ENCODE results near the gene ADM5.

The ADM5 gene, protein sequence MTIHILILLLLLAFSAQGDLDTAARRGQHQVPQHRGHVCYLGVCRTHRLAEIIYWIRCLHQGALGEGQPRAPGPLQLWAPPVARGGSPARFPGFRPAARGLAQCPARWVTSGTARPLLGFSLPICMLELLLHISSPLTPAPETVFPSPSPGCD

GRCh38 chr19:49689133-49690078, at the start of gene ADM5:
TSS of gene ADM5 (plus strand) at chr19:49689594. CDS start at chr19:49689838, 244 bp downstream.
- DNase-seq: peak; percentile 49

GRCh38 chr19:49640113-49640898, 49.1 kb upstream of the ADM5 start, which contains the start of gene RRAS:
TSS of gene RRAS (minus strand) at chr19:49640143. CDS start at chr19:49640098, 45 bp downstream.
- peak; percentile 99 for DNase-seq

GRCh38 chr19:49641688-49642491, 47.5 kb upstream of the ADM5 start, which contains the start of gene SCAF1:
TSS of gene SCAF1 (plus strand) at chr19:49642209. CDS start at chr19:49645027, 2,818 bp downstream.
- DNase-seq: peak; percentile 98

GRCh38 chr19:49642492-49643035, 46.8 kb upstream of the ADM5 start:
- DNase-seq: no peak

DNA sequence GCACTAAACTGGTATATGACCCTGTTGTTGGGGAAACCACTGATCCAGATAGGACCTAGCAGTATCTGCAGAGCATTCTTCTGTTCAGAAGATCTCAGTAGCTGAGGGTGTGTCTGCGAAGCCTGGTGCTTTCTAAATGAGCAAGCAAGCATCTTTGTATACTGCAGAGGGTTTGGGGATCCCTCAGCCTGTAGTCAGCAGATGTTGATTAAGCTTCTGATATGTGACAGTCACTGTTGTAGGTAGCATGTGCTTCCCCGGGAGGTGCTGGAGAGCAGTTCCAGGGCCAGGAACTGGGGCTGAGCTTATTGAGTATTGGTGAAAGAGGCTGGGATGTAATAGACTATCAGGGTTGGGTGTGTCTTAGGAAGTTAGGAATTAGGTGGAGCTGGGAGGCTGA, 45.9 kb upstream of the ADM5 start:
- DNase-seq: no peak

- DNase-seq: no peak
Measured at GRCh38 chr19:49645592-49645991, 43.8 kb upstream of the ADM5 start.

GRCh38 chr19:49645995-49646394, 43.4 kb upstream of the ADM5 start:
- no peak for DNase-seq

DNA sequence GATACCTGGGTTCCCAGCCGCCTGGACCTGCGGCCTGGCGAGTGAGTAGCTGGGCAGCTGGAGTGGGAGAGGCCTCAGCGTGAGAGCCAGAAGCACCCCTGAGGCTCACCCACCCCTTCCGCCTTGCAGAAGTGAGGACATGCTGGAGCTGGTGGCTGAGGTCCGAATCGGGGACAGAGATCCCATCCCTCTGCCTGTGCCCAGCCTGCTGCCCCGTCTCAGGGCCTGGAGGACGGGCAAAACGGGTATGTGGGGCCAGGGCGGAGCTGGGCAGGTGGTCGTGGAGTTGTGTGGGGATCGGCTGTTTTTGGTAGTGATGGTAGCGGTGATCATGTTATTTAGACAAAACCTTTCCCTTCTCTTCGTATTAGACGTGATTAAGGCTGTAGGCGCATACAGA, 42.8 kb upstream of the ADM5 start:
- DNase-seq: no peak

- no peak for DNase-seq
Measured at GRCh38 chr19:49651029-49651819, 38.2 kb upstream of the ADM5 start.

GRCh38 chr19:49651820-49652550, 37.4 kb upstream of the ADM5 start:
- DNase-seq: no peak

DNA sequence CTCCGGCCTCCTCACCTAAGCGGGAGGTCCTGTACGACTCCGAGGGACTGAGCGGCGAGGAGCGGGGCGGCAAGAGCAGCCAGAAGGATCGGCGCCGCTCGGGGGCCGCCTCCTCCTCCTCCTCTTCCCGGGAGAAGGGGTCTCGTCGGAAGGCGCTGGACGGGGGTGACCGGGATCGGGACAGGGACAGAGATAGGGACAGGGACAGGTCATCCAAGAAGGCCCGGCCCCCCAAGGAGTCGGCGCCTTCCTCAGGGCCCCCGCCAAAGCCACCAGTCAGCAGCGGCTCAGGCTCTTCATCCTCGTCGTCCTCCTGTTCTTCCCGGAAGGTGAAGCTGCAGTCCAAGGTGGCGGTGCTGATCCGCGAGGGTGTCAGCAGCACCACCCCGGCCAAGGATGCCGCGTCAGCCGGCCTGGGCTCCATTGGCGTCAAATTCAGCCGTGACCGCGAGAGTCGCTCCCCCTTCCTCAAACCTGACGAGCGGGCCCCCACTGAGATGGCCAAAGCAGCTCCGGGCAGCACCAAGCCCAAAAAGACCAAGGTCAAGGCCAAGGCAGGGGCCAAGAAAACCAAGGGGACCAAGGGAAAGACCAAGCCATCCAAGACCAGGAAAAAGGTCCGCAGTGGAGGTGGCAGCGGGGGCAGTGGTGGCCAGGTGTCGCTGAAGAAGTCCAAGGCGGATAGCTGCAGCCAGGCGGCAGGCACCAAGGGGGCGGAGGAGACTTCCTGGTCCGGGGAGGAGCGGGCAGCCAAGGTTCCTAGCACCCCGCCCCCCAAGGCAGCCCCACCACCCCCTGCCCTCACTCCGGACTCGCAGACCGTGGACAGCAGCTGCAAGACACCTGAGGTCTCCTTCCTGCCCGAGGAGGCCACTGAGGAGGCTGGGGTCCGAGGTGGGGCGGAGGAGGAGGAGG, 36.6 kb upstream of the ADM5 start:
- no peak for DNase-seq

- no peak for DNase-seq
Measured at GRCh38 chr19:49653466-49653806, 36.0 kb upstream of the ADM5 start.

DNA sequence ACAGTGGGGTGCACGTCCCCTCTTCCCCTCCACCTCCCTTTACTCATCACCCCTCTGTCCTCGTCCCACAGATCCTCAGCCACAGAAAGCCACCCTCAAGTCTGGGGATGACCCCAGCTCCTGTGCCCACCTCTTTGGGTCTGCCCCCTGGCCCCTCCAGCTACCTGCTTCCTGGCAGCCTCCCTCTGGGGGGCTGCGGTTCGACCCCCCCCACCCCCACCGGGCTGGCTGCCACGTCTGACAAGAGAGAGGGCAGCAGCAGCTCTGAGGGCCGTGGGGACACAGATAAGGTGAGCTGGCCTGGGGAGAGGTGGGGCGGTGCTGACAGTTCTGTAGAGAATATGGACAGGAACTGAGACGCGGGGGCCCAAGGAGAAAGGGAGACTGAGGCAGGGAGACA, 34.8 kb upstream of the ADM5 start:
- DNase-seq: no peak

- no peak for DNase-seq
Measured at GRCh38 chr19:49655570-49656455, 33.6 kb upstream of the ADM5 start.

- no peak for DNase-seq
Measured at GRCh38 chr19:49656456-49657109, 32.8 kb upstream of the ADM5 start.

DNA sequence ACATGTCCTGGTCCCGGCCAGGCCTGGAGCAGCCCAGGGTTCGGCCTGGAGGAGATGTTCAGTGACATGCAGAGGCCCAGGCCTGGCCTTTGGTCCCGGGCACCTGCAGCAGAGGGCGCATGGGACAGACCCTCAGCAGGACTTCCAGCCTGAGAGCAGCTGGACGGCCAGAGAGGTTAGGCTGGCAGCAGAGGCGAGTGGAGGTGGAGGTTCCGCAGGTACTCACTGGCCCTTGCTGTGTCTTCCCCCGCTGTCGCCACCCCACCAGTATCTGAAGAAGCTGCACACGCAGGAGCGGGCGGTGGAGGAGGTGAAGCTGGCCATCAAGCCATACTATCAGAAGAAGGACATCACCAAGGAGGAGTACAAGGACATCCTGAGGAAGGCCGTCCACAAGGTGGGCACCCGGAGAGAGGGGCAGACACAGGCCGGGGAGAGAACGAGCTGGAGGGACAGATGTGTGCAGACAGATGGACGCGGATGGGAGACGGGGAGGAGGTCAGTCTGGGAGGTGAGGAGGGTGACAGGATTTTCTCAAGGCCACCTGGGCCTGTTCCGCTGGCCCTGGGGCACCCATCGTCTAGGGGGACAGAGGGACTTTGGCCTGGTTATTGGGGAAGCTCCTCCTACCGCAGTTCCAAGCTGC, 31.8 kb upstream of the ADM5 start:
- DNase-seq: no peak

GRCh38 chr19:49658139-49658517, 31.3 kb upstream of the ADM5 start:
- DNase-seq: no peak

Data from stimulated activated CD4-positive, alpha-beta T cell treated with anti-CD3 and anti-CD28 coated beads, Interleukin-12 subunit alpha, Interleukin-12 subunit beta, amount 100 ng/mL, for 4 hours (primary cell).